Measurements from ENCODE around the gene SPDEF. TPM values are rescaled to one million over a fixed set of nuclear protein-coding genes. Genes with fewer than 3 reads are reported as not detected.

Gene SPDEF
- total RNA-seq, 1 donor from 2014 or later, result not detected

Other genes with a start within 250 kb of the SPDEF start
- 20.4 and 37.1 TPM in 2 replicates for gene NUDT3, start 163.7 kb downstream of the SPDEF start, total RNA-seq
- gene RPS10, start 130.3 kb downstream of the SPDEF start, total RNA-seq, result 1,161 and 1,833 TPM in 2 replicates
- gene PACSIN1, start 90.3 kb downstream of the SPDEF start, total RNA-seq, result not detected in 2 replicates
- 40.3 and 62.4 TPM in 2 replicates for gene ILRUN, start 140.4 kb upstream of the SPDEF start, total RNA-seq
- gene SNRPC, start 201.2 kb upstream of the SPDEF start, total RNA-seq, result 56.9 and 65.4 TPM in 2 replicates
- 6.4 and 7.5 TPM in 2 replicates for gene BLTP3A, start 235.8 kb upstream of the SPDEF start, total RNA-seq

Measured in pulmonary artery endothelial cell (primary cell).